RWPE2 (cell line): ENCODE measurements around the gene TTC28.
A peak's percentile ranks its signal among the peaks of the same experiment; 100 is the strongest.
"Not testable (repeated sequence)": the region's sequence is repeated elsewhere in the genome, so short reads cannot be mapped to it uniquely, and the experiment has no call there.

Source experiments
- ATAC-seq: fragments of 200-7000 bp; cut with Tn5 transposase; 3 replicates; pipeline ENCODE4 v1.9.1; 2021; ENCODE audit warnings: low read depth
- DNase-seq: peaks from one replicate; pipeline ENCODE4 v3.0.0-alpha.2; 2020; ENCODE audit warnings: low spot score
- H3K27ac ChIP-seq: fragments of 450-650 bp; 2 replicates; pipeline ENCODE4 v1.5.1; 2017; ENCODE audit warnings: mild to moderate bottlenecking; ENCODE audit not compliant: poor library complexity, severe bottlenecking
- H3K27me3 ChIP-seq: fragments of 250-450 bp; sonication (Bioruptor Pico); 2 replicates; pipeline ENCODE4 v1.5.1; 2021; ENCODE audit warnings: mild to moderate bottlenecking, moderate library complexity; ENCODE audit not compliant: insufficient read depth, poor library complexity, severe bottlenecking
- H3K36me3 ChIP-seq: fragments of 250-450 bp; sonication (Bioruptor Pico); 2 replicates; pipeline ENCODE4 v1.5.1; 2020; ENCODE audit warnings: low read depth, mild to moderate bottlenecking, moderate library complexity
- H3K4me1 ChIP-seq: fragments of 250-450 bp; sonication (Bioruptor Pico); 2 replicates; pipeline ENCODE4 v1.5.1; 2021; ENCODE audit warnings: mild to moderate bottlenecking, moderate library complexity; ENCODE audit not compliant: insufficient read depth, poor library complexity, severe bottlenecking
- H3K4me3 ChIP-seq: fragments of 250-450 bp; sonication (Bioruptor Pico); 2 replicates; pipeline ENCODE4 v1.5.1; 2021; ENCODE audit warnings: mild to moderate bottlenecking, moderate library complexity; ENCODE audit not compliant: severe bottlenecking
- H3K9me3 ChIP-seq: fragments of 250-450 bp; sonication (Bioruptor Pico); 2 replicates; pipeline ENCODE4 v1.5.1; 2021; ENCODE audit warnings: mild to moderate bottlenecking, moderate library complexity; ENCODE audit not compliant: severe bottlenecking
- CTCF ChIP-seq: fragments of 450-650 bp; IDR thresholded peaks from one replicate; pipeline ENCODE4 v1.5.1; 2017; ENCODE audit warnings: mild to moderate bottlenecking, moderate library complexity; ENCODE audit not compliant: poor library complexity, severe bottlenecking

The TTC28 gene

DNA sequence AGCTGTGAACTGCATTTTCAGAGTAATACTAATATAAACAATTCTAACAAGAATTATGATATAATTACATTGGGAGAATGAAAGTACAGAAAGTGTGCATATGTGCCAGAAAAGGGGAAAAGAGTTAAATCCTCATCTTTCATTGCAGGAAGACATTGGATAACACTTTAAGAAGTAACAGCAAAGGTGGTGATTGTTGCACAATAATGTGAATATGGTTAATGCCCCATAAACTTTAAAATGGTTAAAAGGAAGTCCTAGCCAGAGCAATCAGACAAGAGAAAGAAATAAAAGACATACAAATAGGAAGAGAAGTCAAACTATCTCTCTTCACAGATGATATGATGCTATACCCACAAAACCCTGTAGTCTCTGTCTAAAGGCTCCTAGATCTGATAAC, 111.5 kb downstream of the TTC28 start:
- H3K27me3 ChIP-seq, result no peaks in the 10 kb centered on the region
- no peaks in the 10 kb centered on the region for H3K9me3 ChIP-seq
- no peak overlapping the region for H3K4me3 ChIP-seq
- H3K4me1 ChIP-seq, result peaks cover 13% of the 10 kb centered on the region
- no peak for TF ChIP-seq CTCF
- ATAC-seq, result no peak
- no peaks in the 10 kb centered on the region for H3K36me3 ChIP-seq
- H3K27ac ChIP-seq, result no peak overlapping the region
- DNase-seq, result no peak

DNA sequence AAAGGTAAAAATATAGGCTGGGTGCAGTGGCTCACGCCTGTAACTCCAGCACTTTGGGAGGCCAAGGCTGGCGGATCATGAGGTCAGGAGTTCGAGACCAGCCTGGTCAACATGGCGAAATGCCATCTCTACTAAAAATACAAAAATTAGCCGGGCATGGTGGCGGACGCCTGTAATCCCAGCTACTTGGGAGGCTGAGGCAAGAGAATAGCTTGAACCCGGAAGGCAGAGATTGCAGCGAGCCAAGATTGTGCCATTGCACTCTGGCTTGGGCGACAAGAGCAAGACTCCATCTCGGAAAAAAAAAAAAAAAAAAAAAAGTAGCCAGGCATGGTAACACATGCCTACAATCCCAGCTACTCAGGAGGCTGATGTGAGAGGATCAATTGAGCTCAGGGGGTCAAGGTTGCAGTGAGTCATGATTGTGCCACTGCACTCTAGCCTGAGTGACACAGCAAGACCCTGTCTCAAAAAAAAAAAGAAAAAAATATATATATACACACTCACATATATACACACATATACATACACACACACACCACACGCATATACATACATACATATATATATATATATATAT, 112.6 kb downstream of the TTC28 start:
- not testable (repeated sequence) for H3K4me3 ChIP-seq, DNase-seq, H3K36me3 ChIP-seq, H3K27me3 ChIP-seq, H3K27ac ChIP-seq, ATAC-seq, H3K9me3 ChIP-seq
- peaks cover 13% of the 10 kb centered on the region for H3K4me1 ChIP-seq

DNA sequence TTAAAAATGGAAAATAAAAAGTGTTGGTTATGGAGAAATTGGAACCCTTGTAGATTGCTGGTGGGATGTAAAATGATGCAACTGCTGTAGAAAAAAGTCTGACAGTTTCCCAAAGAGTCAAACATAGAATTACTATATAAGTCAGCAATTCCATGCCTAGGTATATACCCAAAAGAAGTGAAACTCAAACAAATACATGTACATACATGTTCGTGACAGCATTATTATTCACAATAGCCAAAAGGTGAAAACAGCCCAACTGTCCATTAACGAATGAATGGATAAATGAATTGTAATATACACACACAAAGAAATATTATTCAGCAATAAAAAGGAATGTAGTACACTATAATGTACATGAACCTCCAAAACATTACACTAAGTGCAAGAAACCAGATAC, 116.0 kb downstream of the TTC28 start:
- Histone ChIP-seq H3K4me3 (no peak overlapping the region), H3K27ac (peak overlapping the region; percentile 21), H3K9me3 (no peaks in the 10 kb centered on the region), H3K4me1 (peaks cover 17% of the 10 kb centered on the region), H3K27me3 (no peaks in the 10 kb centered on the region), H3K36me3 (no peaks in the 10 kb centered on the region)
- peak; percentile 48 for ATAC-seq
- no peak for DNase-seq
- no peak for TF ChIP-seq CTCF

- ATAC-seq (no peak), DNase-seq (no peak)
- no peak for TF ChIP-seq CTCF
- H3K27ac ChIP-seq, result no peak overlapping the region
- no peak overlapping the region for H3K4me3 ChIP-seq
- no peaks in the 10 kb centered on the region for H3K36me3 ChIP-seq
- no peaks in the 10 kb centered on the region for H3K9me3 ChIP-seq
- H3K27me3 ChIP-seq, result no peaks in the 10 kb centered on the region
- peaks cover 17% of the 10 kb centered on the region for H3K4me1 ChIP-seq
Observed at GRCh38 chr22:28562324-28562723, 117.3 kb downstream of the TTC28 start.

DNA sequence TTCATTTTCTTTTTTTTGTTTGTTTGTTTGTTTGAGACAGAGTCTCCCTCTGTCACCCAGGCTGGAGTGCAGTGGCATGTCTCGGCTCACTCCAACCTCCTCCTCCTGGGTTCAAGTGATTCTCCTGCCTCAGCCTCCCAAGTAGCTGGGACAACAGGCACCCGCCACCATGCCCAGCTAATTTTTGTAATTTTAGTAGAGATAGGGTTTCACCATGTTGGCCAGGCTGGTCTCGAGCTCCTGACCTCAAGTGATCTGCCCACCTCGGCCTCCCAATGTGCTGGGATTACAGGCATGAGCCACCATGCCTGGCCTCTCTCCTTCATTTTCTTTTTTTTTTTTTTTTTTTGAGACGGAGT, 118.9 kb downstream of the TTC28 start:
- not testable (repeated sequence) for ATAC-seq, H3K4me3 ChIP-seq, DNase-seq, H3K27me3 ChIP-seq, H3K36me3 ChIP-seq, H3K9me3 ChIP-seq
- Histone ChIP-seq H3K27ac (peak overlapping the region; percentile 79), H3K4me1 (peaks cover 17% of the 10 kb centered on the region)

- Histone ChIP-seq H3K27me3 (no peaks in the 10 kb centered on the region), H3K27ac (peak overlapping the region; percentile 79), H3K36me3 (no peaks in the 10 kb centered on the region), H3K4me3 (no peak overlapping the region), H3K4me1 (peaks cover 17% of the 10 kb centered on the region), H3K9me3 (no peaks in the 10 kb centered on the region)
- TF ChIP-seq CTCF, result no peak
- ATAC-seq, result peak; percentile 95
- DNase-seq, result no peak
Observed at GRCh38 chr22:28560046-28560742, 119.4 kb downstream of the TTC28 start.
